Measurements from ENCODE around the gene DDX5.
"Not testable (repeated sequence)": the region's sequence is repeated elsewhere in the genome, so short reads cannot be mapped to it uniquely, and the experiment has no call there.

Gene DDX5

GRCh38 chr17:64491034-64491860 lies 14.8 kb downstream of the DDX5 start:
- no peak for FAIRE-seq

DNA sequence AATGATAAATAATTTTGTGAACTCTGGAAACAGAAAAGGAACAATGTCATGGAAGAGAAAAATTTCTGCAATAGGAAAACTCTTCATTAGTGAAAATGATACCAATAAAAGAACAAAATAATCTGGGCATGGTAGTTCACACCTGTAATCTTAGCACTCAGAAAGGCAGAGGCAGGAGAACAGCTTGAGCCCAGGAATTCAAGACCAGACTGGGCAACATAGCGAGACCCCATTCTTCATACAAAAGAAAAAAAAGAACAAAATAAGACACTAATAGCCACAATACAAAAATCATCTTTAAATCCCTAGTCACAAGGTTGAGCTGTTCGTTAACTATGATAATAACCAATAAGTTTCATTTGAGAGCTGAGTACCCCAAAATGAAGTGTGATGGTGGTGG lies 17.8 kb downstream of the DDX5 start:
- no peak for FAIRE-seq

- no peak for FAIRE-seq
Observed at GRCh38 chr17:64484380-64484779, 21.7 kb downstream of the DDX5 start.

GRCh38 chr17:64480951-64481350 lies 25.1 kb downstream of the DDX5 start:
- FAIRE-seq = no peak

GRCh38 chr17:64477849-64478248 lies 28.2 kb downstream of the DDX5 start:
- FAIRE-seq = peak; percentile 33

- FAIRE-seq = no peak
Observed at GRCh38 chr17:64472564-64472963, 33.5 kb downstream of the DDX5 start.

DNA sequence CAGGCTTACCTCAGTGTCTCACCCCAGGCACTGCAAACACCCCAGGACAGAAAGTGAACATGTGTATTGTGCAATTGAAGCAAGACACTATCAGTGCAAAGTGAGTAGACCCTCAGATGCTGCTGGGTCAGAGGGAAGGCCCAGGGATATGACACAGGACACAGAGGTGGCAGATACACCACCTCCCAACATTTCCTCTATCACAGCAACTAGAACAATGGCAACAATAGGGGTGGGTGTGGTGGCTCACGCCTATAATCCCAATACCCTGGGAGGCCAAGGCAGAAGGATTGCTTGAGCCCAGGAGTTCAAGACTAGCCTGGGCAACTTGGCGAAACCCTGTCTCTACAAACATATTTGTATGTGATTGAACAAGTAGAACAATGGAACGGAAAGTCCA lies 34.6 kb downstream of the DDX5 start:
- FAIRE-seq = no peak

- FAIRE-seq = no peak
Observed at GRCh38 chr17:64470625-64471024, 35.5 kb downstream of the DDX5 start.

DNA sequence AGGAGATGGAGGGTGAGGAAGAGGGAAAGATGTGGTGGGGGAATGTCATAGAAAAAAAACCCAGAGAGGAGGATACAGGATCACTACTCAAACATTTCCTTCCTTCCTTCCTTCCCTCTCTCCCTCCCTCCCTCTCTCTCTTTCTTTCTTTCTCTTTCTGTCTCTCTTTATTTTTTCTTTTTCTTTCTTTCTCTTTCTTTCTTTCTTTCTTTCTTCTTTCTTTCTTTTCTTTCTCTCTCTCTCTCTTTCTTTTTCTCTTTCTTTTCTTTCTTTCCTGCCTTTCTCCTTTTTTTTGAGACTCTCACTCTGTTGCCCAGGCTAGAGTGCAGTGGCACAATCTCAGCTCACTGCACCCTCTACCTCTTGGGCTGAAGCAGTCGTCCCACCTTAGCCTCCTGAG lies 39.3 kb downstream of the DDX5 start:
- not testable (repeated sequence) for FAIRE-seq

DNA sequence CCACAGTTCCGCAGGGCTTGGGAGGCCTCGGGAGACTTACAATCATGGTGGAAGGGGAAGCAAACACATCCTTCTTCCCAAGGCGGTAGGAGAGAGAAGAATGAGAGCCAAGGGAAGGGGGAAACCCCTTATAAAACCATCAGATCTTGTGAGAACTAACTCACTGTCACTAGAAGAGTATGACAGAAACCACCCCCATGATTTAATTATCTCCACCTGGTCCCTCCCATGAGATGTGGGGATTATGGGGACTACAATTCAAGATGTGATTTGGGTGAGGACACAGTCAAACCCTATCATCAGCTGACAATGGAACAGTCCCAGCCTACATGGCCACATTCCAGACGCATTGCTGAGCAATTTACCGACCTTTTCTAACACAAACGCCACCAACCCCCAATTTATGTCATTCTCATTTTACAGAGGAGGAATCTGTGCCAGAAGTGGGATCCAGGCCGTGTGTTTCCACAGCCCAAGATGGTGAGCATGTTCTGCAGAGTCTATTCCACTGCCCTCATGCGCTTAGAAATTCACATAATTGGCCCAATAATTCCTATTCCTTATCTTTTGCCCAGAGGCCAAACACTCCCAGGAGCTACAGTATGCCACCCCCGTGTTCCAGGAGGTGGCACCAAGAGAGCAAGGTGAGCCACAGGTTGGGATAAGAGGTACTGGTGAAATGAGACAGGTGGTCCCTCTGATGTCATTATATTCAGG lies 39.9 kb downstream of the DDX5 start:
- FAIRE-seq = no peak

- no peak for FAIRE-seq
Observed at GRCh38 chr17:64461788-64462187, 44.3 kb downstream of the DDX5 start.

- no peak for FAIRE-seq
Observed at GRCh38 chr17:64460955-64461354, 45.1 kb downstream of the DDX5 start.

- not testable (repeated sequence) for FAIRE-seq
Observed at GRCh38 chr17:64459818-64460217, 46.3 kb downstream of the DDX5 start.

GRCh38 chr17:64459284-64459747 lies 46.8 kb downstream of the DDX5 start:
- FAIRE-seq = no peak

- FAIRE-seq = no peak
Observed at GRCh38 chr17:64458756-64459155, 47.3 kb downstream of the DDX5 start.

DNA sequence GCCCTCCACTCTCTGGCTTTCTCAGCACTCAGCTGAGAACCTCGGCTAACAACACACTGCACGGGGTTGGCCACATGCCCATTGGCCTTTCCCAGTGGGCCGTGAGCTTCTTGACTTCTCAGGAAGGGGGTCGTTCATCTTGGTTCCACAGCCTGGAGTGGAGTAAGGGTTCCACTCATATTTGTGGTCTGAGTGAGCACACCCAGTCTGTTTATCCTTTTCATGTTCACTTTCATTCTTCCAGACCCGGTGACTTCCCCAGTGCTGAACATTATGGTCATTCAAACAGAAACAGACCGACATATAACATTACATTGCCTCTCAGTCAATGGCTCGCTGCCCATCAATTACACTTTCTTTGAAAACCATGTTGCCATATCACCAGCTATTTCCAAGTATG lies 48.9 kb downstream of the DDX5 start:
- no peak for FAIRE-seq

GRCh38 chr17:64455993-64456885 lies 49.9 kb downstream of the DDX5 start:
- no peak for FAIRE-seq

- no peak for FAIRE-seq
Observed at GRCh38 chr17:64449545-64449944, 56.5 kb downstream of the DDX5 start.

DNA sequence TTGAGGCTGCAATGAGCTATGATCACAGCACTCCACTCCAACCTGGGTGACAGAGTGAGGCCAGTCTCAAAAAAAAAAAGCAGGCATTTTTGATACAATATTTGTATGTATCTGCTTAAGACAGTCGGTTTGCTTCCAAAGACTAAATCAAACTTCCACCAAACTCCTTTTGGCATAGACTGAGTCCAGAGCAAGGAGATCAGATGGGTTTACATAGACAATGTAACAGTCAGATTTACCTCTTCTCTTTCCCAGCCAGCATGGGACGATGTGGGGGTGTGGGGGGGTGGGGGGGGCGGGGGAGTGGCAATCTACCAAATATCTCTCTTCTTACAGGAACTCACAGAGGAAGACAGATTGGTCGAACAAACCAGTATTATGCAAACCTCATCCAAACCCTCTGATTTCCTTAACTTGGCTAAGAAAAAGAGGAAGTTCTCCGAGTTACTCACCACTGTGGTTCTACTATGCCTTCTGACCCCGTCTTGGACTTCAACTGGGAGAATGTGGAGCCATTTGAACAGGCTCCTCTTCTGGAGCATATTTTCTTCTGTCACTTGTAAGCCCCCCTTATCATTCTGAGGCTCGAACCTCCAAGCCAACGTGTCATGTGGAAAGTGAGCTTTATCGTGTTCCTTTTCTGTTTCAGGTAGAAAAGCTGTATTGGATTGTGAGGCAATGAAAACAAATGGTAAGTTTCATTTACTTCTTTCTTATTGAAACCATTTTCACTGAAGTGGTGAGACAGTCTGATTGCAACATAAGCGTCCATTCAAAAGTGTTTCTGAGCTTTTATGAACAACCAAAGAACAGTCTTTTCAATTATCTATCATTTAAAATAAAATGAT lies 57.2 kb downstream of the DDX5 start, which contains the start of gene MILR1:
MILR1 (plus strand) TSS at position 451 of the 848 bp plus-strand sequence; CDS start at position 505, 54 bp downstream.
- FAIRE-seq = no peak
